Neural progenitor cell (in vitro differentiated cells): ENCODE measurements around the gene SHISA3.

Source experiments
- CTCF ChIP-seq: fragments of 200-600 bp; sonication (generic); IDR thresholded peaks from 2 replicates; pipeline ENCODE4 v1.5.1; 2017; ENCODE audit warnings: antibody characterized with exemption, mild to moderate bottlenecking
- EZH2 ChIP-seq: fragments of 200-600 bp; sonication (generic); IDR thresholded peaks from 2 replicates; pipeline ENCODE4 v1.6.1; 2017; ENCODE audit warnings: antibody characterized with exemption, mild to moderate bottlenecking, moderate library complexity
- EZH2phosphoT487 ChIP-seq: fragments of 200-600 bp; sonication (generic); IDR thresholded peaks from 2 replicates; pipeline ENCODE4 v1.6.1; 2017; ENCODE audit warnings: antibody characterized with exemption

GRCh38 chr4:42395595-42395994 is 1.7 kb upstream of the SHISA3 start:
- no peak for TF ChIP-seq CTCF
- no peak for TF ChIP-seq EZH2
- no peak for TF ChIP-seq EZH2phosphoT487
